HG03095 (cell line): ENCODE measurements around the gene TSPAN5.
A peak's percentile ranks its signal among the peaks of the same experiment; 100 is the strongest.

ENCODE experiments used
- ATAC-seq: cut with Tn5 transposase; IDR thresholded peaks from one replicate; pipeline ENCODE4 v1.9.1; 2021; ENCODE audit warnings: moderate library complexity; ENCODE audit not compliant: unreplicated experiment

Gene TSPAN5

DNA sequence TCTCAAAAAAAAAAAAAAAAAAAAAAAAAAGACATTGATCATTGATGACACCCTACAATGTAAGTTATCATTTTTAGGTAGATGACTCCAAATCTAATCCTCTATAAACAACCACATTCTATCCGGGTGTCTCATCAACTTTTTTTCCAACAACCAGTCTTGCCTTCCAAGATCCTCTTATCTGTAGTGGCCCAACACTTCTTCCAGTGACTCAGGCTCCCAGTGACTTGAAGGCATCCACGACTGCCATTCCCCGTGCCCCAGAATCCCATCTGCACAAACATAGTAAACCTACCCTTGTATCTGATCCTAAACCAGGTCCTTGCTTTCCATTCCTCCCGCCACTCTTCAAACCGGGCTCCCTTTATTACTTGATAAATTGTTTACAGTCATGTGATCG is 15.6 kb upstream of the TSPAN5 start:
- ATAC-seq = no peak

DNA sequence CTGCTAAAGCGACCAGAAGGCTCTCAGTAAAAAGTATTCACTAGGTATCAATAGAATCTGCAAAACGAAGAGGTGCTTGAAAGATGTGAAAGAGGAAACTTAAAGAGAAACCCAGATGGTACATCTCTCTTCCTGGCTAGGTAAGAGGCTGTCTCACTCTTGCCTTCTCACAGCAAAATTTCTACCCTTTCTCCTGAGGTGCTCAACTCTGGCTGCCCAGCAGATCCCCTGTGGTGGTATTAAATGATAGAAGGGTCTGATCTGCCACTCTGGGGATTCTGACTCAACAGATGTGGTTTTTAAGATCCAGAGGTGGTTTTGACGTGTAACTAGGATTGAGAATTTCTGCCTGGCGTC is 14.9 kb upstream of the TSPAN5 start:
- no peak for ATAC-seq

DNA sequence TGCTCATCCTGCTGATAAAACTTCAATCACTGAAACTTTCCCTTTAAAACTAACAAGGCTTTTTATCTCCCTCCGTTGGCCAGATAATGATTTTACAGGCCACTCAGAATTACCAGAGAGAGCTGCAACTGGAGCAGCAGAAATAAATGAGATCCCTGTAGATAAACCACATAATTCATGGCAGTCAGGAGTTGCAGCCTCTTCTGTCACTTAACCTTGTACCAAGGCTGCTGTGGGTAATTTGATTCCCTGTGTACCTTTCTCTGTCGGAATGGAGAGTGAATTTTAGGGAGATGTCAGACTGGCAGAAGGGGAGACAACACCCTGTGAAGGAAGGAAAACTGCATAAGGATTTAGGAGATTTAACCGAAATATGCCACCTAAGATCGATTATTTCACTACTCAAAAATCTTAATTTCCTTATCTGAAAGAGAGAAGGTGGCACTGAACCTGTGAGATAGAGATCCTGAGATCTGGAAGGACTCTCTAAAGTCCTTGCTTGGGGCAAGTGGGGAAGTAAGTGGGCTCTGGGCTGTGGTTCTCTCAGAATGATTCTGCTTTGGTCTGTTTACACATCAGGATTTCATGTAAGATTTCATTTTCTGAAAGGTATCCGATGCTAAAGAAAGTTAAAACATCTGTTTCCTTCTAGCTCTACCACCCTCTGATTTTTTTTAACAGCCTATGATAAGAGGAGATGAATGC is 14.3 kb upstream of the TSPAN5 start:
- ATAC-seq = no peak

DNA sequence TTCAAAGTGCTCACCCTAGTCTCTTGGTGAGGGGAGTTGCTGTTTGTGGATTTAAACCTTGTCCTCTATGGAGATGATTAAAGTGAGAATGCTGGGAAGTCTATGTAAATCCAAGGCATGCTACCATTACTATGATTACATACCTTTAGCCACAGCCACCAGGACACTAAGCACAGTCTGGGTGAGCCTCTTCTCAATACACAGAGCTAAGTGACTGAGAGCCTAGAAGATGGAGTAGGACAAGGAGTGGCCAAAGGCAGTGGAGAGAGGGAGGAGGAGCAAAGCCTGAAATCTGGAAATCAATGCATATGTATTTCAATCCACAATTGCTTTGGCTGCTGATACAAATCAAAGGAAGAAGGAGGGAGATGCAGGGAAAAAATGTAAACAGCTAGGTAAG is 12.7 kb upstream of the TSPAN5 start:
- ATAC-seq = no peak

DNA sequence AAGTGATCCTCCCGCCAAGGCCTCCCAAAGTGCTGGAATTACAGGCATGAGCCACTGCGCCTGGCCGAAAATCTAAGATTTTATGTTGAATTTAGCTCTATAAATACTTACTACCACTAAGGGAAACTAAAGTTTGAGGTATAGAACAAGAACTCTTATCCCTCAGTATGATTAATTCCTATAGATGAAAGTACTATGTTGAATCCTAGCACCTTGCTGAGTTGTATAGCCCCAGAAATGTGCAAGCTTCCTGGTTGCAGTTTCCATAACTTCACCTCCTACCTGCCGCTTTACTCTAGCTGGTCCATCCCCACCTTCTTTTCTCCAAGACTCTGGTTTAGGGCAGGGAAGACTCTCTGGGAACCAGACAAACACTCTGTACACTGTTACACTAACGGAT is 11.8 kb upstream of the TSPAN5 start:
- no peak for ATAC-seq

DNA sequence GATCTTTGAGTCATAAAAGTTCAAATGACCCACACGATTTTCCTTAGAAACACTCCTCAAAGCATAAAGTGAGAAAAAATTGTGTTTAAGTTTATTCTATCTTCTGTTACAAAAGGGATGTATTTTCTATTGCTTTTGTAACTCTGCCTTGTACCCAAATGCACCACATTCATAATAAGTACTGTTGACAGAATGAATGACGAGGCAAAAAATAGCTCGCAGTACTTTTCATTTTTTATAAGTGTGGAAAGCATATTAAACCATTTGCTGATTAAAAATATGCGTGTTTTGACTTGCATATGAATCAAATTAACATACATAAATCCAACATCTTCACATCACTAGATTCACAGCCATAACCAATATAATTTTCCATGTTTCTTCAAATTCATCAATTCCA is 11.2 kb upstream of the TSPAN5 start:
- ATAC-seq = no peak

DNA sequence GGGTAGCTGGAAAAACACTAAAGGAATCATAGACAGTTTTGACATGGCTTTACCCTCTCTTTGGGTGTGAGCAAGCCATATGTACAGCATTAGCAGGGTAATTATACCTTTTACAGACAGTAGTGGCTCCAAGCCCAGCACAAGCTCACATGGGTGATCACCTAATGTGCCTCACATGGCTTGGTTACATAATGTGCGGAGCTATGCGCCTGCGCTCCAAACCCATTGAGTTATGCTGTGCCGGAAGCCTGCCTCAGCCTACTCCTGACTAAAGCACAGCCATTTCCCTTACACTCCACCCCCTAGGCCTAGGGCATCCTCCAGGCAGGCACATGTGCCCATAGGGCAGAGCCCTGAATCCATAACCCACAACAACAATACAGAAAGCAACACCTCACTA is 6.5 kb upstream of the TSPAN5 start:
- no peak for ATAC-seq

DNA sequence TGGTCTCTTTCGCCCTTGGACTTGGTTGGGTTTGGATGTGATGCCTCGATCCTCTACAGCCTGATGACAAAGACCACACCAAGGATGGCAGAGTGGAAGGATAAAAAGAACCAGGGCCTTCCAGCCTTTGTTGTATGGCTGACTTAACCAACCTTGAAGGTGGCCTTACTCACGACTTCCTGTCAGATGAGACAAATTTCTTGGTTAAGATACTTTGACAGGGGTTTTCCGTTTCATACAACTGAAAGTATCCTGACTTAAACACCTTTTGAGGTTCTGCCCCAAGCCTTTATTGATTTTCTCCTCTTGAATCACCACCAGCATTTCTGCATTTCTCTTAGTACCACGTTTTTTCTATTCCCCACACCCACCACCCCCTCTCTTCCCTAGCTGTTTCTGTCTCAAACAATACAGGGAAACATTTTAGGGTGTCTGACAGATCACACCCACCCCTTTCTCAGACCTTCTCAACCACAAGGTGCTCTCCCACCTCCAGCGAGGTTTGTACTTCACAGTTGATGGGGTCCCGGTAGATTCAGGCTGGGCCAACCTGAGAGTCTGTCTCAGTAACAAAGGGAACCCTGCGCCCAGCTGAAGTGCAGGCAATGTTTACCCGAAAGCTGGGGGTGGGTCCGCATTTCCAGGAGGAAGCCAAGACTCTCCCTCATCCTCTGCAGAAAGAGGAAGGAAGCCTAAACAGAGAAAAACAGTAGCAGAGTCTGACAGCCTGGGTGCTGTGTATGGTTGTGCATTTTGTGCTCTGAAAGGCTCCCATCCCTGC is 5.0 kb upstream of the TSPAN5 start:
- ATAC-seq = peak; percentile 76

DNA sequence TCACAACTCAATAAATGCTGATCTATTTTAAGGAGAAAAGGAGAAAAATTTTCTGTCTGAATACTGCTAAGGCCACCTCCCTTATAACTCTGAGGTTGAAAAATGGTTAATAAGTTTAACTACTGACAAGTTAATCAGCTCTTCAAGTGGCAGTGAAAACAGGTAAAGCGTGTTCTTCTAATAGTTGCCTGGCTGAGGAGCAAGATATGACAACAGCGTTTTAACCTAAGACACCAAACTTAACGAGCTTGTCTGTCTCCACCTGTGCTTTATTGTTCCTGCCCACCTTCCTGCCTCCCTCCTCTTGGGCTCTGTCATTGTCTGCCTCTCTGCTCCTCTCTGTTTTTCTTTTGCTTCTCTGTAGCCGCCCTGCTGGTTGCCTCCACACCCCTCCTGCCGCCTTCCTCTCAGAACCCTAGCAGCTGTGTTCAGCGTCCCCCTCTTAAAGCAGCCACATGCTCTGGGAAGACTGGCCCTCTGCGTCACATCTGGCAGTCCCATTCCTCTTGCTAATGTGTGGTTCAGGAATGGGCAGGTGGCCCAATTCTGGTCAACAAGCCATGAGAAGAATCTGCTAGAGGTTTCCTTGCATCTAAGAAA is 4.3 kb upstream of the TSPAN5 start:
- no peak for ATAC-seq

DNA sequence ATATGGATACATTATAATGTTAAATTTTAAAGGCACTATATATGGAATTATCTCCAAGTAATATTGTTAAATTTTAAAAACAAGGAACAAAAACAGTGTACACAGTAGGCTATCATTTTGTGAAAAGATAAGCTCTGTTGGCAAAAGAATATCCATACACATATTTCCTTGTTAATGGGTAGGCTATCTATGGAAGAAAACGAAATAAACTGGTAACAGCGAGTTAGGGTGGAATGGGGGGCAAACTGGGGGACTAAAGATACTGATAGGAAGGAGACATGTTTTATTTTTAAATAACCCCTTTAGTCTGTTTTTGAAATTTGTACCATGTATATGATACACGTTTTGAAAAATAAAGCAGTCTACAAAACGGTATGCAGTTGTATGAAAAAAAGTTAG is 3.6 kb upstream of the TSPAN5 start:
- ATAC-seq = no peak

DNA sequence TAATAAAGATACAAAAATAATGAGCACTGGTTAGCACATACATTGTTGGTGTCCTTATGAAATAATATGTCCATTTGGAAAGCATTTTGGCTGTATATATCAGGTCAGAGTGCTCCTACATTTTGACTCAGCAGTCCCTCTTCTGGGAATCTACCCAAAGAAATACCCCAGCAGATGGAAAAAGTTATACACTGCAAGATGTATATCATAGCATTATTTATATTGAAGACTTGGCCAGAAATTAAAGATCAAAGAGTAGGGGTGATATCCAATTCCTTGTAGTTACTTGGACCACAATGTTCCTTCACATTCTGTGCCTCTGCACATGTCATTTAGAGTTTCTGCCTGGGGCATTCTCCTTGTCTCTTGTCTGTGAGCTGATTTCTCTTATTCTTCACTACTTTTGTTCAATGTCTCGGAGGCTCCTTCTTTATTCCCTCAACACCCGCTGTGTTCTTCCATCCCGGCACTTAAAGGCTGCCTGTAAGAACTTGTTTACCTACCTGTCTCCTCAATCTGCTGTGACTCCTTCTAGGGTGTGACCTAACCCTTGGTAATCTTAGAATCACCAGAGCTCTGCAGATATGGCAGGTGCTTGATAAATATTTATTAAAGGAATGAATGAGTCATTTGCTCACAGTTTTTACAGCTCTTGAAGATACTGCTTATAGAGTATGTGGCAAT is 3.1 kb upstream of the TSPAN5 start:
- no peak for ATAC-seq

DNA sequence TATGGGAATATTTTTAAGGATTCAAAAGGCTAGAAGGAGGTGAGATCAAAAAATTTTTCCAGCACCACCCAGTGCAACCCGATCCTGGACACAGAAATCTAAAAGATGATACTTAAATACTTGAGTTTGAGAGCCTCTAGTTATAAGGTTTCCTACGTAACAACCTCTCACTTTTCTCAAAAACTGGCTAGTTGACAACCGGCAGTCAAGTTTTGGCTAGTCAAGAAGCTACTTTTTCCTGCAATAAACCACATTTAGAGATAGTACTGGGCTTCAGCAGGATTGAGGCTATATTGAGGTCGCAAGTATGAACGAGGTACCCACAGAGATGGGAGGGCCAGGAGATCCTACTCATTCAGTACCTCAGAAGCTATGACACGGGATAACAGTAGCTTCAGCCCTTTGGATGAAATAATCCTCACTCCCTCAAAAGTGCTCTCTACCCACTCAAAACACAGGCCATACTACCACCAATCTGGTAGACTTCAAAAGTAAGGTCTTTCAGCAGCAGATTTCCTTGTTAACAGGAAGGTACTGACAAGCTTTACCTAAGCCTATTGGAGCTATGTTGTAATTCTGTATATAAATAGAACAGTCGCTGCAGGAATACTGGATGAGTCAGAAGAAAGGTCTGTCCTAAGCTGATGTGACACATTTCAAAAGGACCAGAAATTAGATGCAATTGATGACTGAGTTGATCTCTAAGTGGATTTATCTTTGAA is 1.5 kb upstream of the TSPAN5 start:
- ATAC-seq = no peak

DNA sequence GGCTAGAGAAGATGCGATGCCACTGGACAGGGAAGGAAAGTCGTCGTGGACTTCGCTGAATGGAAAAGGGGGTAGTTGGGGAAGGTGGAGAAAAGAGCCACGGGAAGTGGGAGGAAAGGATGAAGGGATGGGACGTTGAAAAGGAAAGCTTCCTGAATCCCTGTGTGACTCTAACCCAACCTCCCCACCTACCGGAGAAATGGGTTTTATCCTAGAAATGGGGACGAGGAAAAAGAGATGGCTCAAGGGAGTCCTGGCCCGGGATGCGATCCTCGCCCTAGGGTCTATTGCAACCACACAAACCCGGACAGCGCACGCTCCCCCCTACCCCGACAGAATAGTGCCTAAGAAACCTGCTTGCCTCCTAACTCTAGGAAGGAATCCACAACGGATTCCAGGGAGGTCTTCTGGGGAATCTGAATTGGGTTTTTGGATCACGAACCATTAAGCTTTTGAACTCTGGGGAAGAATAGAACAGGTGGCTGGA is 738 bp upstream of the TSPAN5 start:
- no peak for ATAC-seq

DNA sequence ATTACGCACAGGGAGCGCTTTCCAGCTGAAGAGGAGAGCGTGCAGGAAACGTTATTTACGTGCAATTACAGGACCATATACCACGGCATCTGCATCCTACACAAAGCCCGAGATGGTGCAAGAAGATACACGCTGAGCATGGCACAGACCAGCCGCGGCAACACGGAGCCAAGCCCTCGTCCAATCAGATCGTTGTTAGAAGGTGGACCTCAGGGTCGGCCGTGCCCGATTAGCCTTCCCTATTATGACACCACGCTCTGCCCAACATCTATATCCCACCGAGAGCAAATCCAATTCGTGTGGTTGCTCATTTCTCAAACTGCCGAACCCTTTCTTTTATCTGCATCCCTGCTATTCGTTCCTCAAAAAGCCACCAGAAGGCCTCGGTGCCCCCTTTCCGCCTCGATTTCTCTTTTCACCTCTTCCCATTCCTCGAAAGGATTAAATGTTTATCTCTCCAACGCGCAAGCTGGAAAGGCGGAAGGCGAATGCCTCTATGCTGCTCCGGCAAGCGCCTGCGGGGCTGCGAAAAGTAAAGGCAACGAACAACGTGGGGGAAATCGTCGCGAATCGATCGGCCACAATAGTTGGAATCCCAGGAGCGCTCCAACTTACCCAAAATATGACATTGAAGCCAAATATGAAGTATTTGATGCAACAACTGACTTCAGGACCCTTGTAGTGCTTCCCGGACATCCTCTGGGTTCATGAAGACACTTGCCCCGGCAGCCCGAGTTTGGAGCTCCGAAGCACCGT is 702 bp downstream of the TSPAN5 start:
- ATAC-seq = peak; percentile 8

DNA sequence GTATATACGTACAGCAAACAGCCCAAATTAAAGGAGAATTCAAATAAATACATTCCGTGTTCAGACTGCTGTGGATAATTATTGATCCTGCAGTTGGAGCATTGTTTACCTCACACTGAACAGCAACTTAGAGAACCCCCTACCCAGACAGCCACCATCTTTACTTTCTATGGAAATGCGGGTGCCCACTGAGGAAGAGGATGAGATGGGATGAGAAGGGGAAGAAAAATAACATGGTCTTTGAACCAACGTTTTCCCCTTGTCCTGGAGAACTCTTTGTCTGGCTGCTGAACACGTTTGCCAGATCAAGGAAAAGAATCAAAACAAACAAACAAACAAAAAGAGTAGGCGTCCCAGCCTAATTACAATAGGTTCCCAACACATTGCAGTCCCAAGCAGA is 1.5 kb downstream of the TSPAN5 start:
- ATAC-seq = no peak

DNA sequence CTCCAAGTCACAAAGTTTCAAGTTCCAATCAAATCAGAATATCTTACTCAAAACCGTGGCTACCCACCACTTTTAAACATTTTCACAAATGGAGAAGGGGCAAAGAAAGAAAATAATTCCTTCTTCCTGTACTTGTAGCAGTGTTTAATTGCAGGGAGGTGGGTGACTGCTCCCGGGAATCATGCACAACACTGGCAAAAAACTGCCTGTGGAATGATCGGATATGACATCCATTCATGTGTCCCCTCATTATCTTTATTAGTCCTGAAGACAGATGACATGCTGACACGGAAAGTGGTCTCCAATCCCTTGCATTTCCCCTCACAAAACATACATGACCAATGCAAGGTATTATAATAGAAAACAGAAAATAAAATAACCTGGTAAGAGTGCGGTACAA is 2.0 kb downstream of the TSPAN5 start:
- no peak for ATAC-seq

DNA sequence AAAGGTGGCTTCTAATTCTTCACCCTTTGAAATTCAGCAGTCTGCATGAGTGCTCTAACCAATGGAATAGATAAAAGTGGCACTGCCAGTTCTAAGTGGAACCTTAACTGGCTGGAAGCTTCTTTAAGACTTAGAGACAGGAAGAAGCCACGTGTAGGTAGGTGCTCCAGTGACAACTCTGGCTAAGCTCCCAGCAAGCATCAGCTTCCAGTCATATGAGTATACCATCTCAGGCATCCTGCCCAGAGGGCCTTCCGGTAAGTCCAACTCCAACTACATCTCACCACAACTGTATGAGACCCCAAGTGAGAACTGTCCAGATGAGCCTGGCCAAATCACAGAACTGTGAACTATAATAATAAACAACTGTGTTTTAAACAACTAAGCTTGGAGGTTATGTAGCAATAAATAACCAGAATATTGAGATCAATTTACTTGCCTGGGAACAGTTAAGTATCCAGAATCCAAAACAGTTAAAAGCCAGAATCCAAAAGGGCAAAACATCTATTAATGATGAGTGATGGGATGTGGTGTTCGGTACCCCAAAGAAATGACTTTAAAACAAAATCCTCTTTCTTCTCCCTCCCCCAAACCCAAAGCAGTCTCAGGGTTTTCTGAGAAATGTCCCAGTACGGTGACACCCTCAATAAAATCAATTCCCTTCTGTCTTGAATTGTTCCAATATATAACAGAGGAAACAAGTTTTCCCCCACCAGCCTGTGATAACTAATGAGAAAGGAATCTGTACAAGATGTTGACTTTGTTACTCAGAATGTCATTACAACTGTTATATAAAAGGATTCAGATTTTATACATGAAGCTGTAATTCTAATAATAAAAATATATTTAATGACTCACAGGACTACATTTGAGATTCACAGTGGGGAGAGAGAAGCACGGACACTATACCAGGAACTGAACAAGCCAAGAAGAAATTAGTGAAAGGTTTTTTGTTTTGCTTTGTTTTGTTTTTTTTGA is 4.2 kb downstream of the TSPAN5 start:
- ATAC-seq = no peak

DNA sequence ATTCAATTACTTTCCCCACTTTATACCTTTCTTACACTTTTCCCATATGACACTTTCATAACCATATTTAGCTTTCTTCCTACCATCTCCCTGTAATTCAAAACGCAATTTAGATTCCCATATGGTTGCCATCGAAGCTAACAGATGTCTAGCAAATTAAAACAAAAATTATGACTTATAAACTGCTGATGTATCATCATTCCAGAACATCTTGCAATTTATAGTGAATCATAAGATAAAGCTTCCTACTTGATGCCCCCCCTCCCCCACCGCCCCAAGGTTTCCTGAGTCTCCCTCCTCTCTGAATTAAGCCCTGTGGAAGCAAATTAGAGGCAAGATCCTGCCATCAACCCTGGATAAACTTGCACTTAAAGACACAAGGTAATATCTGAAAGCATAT is 5.4 kb downstream of the TSPAN5 start:
- ATAC-seq = no peak

DNA sequence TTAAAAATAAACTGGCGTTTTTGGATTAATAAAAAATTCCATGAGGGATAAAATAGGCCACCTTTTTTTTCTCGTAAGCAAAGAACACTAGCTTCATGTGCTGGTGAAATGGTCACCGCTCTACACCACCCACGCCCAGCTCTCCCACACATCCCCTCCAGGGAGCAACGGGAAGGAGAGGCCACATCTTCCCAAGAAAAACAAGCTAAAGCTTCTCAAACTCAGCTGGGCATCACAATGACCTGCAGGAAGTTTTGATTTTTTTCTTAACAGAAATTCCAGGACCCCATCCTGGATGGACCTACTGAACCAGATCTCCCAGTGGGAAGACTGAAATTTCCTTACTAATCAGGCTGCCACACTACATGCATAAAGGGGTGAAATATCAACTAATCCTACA is 9.8 kb downstream of the TSPAN5 start:
- no peak for ATAC-seq
